ENCODE results near the gene MACO1.

- no peak for TF ChIP-seq POLR2AphosphoS5 (IDR thresholded peaks at IDR 0.05; ENCODE audit: low read depth, low read length)
- no peak for TF ChIP-seq FOXP2 (optimal IDR thresholded peaks at IDR 0.05; ENCODE audit: borderline replicate concordance, extremely low read depth, extremely low read length, insufficient read depth)
- TF ChIP-seq SIN3A (IDR thresholded peaks at IDR 0.05; ENCODE audit: borderline replicate concordance, insufficient read depth, low read length): no peak; the same call in 1 of the 2 replicates
- no peak for TF ChIP-seq REST (IDR thresholded peaks at IDR 0.05; ENCODE audit: insufficient read depth in 1 of 2, low read depth in 2 of 2, low read length in 2 of 2)
- TF ChIP-seq TAF1 (IDR thresholded peaks at IDR 0.05; ENCODE audit: borderline replicate concordance, insufficient read depth, low read length): no peak
Measured at GRCh38 chr1:25431955-25432719, 1.4 kb downstream of the MACO1 start.

Data from PFSK-1 (cell line).